Neuronal stem cell (in vitro differentiated cells): Measurements from ENCODE around the gene CCDC190.
"Not testable (repeated sequence)": the region's sequence is repeated elsewhere in the genome, so short reads cannot be mapped to it uniquely, and the experiment has no call there.

Experiments
- DNase-seq: peaks from one replicate; pipeline ENCODE4 v3.0.0-alpha.2; 2013; ENCODE audit warnings: low spot score
- H2AFZ ChIP-seq: one replicate; pipeline ENCODE4 v1.6.1; 2013; ENCODE audit warnings: mild to moderate bottlenecking, low read length, inconsistent platforms
- H2AK5ac ChIP-seq: 2 replicates; pipeline ENCODE4 v1.6.1; 2013; ENCODE audit warnings: low read depth, mild to moderate bottlenecking, inconsistent platforms, low read length, moderate library complexity, mixed read lengths
- H2BK120ac ChIP-seq: 2 replicates; pipeline ENCODE4 v1.6.1; 2013; ENCODE audit warnings: low read depth, mild to moderate bottlenecking, inconsistent platforms, low read length, moderate library complexity, mixed read lengths
- H2BK12ac ChIP-seq: one replicate; pipeline ENCODE4 v1.6.1; 2013; ENCODE audit warnings: low read length, inconsistent platforms
- H2BK15ac ChIP-seq: 2 replicates; pipeline ENCODE4 v1.6.1; 2013; ENCODE audit warnings: mild to moderate bottlenecking, low read length, inconsistent platforms, mixed read lengths
- H2BK5ac ChIP-seq: one replicate; pipeline ENCODE4 v1.6.1; 2013; ENCODE audit warnings: inconsistent platforms, mild to moderate bottlenecking, low read length, moderate library complexity
- H3K14ac ChIP-seq: one replicate; pipeline ENCODE4 v1.6.1; 2013; ENCODE audit warnings: low read length, inconsistent platforms
- H3K18ac ChIP-seq: 2 replicates; pipeline ENCODE4 v1.6.1; 2013; ENCODE audit warnings: low read length, inconsistent platforms
- H3K23ac ChIP-seq: 2 replicates; pipeline ENCODE4 v1.6.1; 2013; ENCODE audit warnings: low read depth, mild to moderate bottlenecking, mixed read lengths, low read length, inconsistent platforms; ENCODE audit not compliant: poor library complexity
- H3K27ac ChIP-seq: replicated peaks from 3 replicates; pipeline ENCODE4 v1.5.1; 2013; ENCODE audit warnings: low read length, inconsistent platforms
- H3K27me3 ChIP-seq, 3 experiments: 2 replicates each; pipeline ENCODE4 v1.6.1; 2013; ENCODE audit warnings: low read length in 3 of 3, mild to moderate bottlenecking in 2 of 3, inconsistent platforms in 1 of 3, low read depth in 1 of 3, mixed read lengths in 1 of 3, moderate library complexity in 1 of 3; ENCODE audit not compliant: control insufficient read depth in 3 of 3, insufficient read depth in 3 of 3
- H3K36me3 ChIP-seq, 2 donors: replicated peaks in 1 of 2; 2 replicates each; pipeline ENCODE4 v1.6.1; 2013; ENCODE audit warnings: low read length in 2 of 2; ENCODE audit not compliant: control insufficient read depth in 2 of 2, insufficient read depth in 2 of 2
- H3K4ac ChIP-seq: 2 replicates; pipeline ENCODE4 v1.6.1; 2013; ENCODE audit warnings: inconsistent platforms, mild to moderate bottlenecking, low read length, moderate library complexity
- H3K4me1 ChIP-seq, 2 donors: 1 replicate in 1 of 2; 2 replicates in 1 of 2; pipeline ENCODE4 v1.6.1; 2013; ENCODE audit warnings: low read length in 2 of 2, low read depth in 1 of 2; ENCODE audit not compliant: control insufficient read depth in 2 of 2, insufficient read depth in 1 of 2
- H3K4me2 ChIP-seq: one replicate; pipeline ENCODE4 v1.6.1; 2013; ENCODE audit warnings: mild to moderate bottlenecking, low read length, inconsistent platforms; ENCODE audit not compliant: insufficient read depth, poor library complexity, severe bottlenecking
- H3K4me3 ChIP-seq, 2 donors: 2 replicates each; pipeline ENCODE4 v1.5.1; 2013; ENCODE audit warnings: low read length in 2 of 2, mild to moderate bottlenecking in 2 of 2, inconsistent platforms in 1 of 2, moderate library complexity in 1 of 2
- H3K79me1 ChIP-seq: one replicate; pipeline ENCODE4 v1.6.1; 2013; ENCODE audit warnings: low read depth, mild to moderate bottlenecking, inconsistent platforms, low read length, moderate library complexity
- H3K9ac ChIP-seq: one replicate; pipeline ENCODE4 v1.6.1; 2013; ENCODE audit warnings: mild to moderate bottlenecking, low read depth, low read length, inconsistent platforms; ENCODE audit not compliant: poor library complexity
- H3K9me3 ChIP-seq, 2 donors: replicated peaks in 1 of 2; 2 replicates each; pipeline versions ENCODE3 to v1.6.1; 2013; ENCODE audit warnings: low read length in 2 of 2, mild to moderate bottlenecking in 2 of 2, inconsistent platforms in 1 of 2, low read depth in 1 of 2, mixed read lengths in 1 of 2, moderate library complexity in 1 of 2; ENCODE audit not compliant: control insufficient read depth in 2 of 2, insufficient read depth in 1 of 2
- H4K8ac ChIP-seq: one replicate; pipeline ENCODE4 v1.6.1; 2013; ENCODE audit warnings: low read depth, mild to moderate bottlenecking, inconsistent platforms, low read length, moderate library complexity
- H4K91ac ChIP-seq: one replicate; pipeline ENCODE4 v1.6.1; 2013; ENCODE audit warnings: low read length, low read depth, mild to moderate bottlenecking, inconsistent platforms; ENCODE audit not compliant: poor library complexity
- WGBS, 2 donors: extraction: QIAGEN DNeasy Blood & Tissue Kit; methylation state at CpG; one replicate each; pipeline ENCODE4 v1.1.7; 2013; ENCODE audit warnings: missing lambda C conversion rate in 2 of 2, mixed read lengths in 1 of 2; ENCODE audit not compliant: insufficient read length in 2 of 2, insufficient replicate concordance in 1 of 2; ENCODE audit errors: extremely low coverage in 2 of 2; 5-methylcytosine and 5-hydroxymethylcytosine counted together

Gene CCDC190

GRCh38 chr1:162880617-162881016, 19.6 kb upstream of the CCDC190 start:
- not testable (repeated sequence) for H3K79me1 ChIP-seq, H2AK5ac ChIP-seq, H4K8ac ChIP-seq, H3K36me3 ChIP-seq, H3K4me3 ChIP-seq, H2BK5ac ChIP-seq, H2BK15ac ChIP-seq, H3K18ac ChIP-seq, H3K14ac ChIP-seq, H4K91ac ChIP-seq, H2BK120ac ChIP-seq, DNase-seq, H3K4me2 ChIP-seq, H3K9me3 ChIP-seq, H2BK12ac ChIP-seq, H3K27me3 ChIP-seq, H3K4ac ChIP-seq, H3K27ac ChIP-seq, H3K9ac ChIP-seq, H2AFZ ChIP-seq, H3K23ac ChIP-seq, H3K4me1 ChIP-seq
- no CpG with 5 or more reads among the region's 2 CpGs for WGBS, 2 donors

- Histone ChIP-seq H4K8ac (no peak overlapping the region), H3K4me3 (no peak overlapping the region), H3K14ac (no peak overlapping the region), H3K36me3 (no peaks in the 10 kb centered on the region), H3K4ac (no peak overlapping the region), H2AK5ac (no peak overlapping the region), H3K4me2 (no peak overlapping the region), H3K27me3 (peaks cover 0 to 4% (median 0%) of the 10 kb centered on the region in 3 experiments), H2BK5ac (no peak overlapping the region), H2AFZ (no peak overlapping the region), H3K9ac (no peak overlapping the region), H3K4me1 (no peaks in the 10 kb centered on the region), H2BK15ac (no peak overlapping the region), H2BK120ac (no peak overlapping the region), H3K23ac (no peak overlapping the region), H3K9me3 (no peaks in the 10 kb centered on the region), H3K27ac (no peak overlapping the region), H4K91ac (no peak overlapping the region), H3K18ac (no peak overlapping the region), H3K79me1 (no peaks in the 10 kb centered on the region), H2BK12ac (no peak overlapping the region)
- WGBS, 2 donors: no CpG with 5 or more reads among the region's 4 CpGs
- DNase-seq: peak; percentile 72
These were observed 17.1 kb upstream of the CCDC190 start for GRCh38 chr1:162878000-162878596.

- H3K9ac ChIP-seq: no peak overlapping the region
- no peak overlapping the region for H3K27ac ChIP-seq
- no peak for DNase-seq
- no peaks in the 10 kb centered on the region for H3K36me3 ChIP-seq
- no peak overlapping the region for H3K23ac ChIP-seq
- H2AFZ ChIP-seq: no peak overlapping the region
- H2BK5ac ChIP-seq: no peak overlapping the region
- no peak overlapping the region for H3K4me2 ChIP-seq
- 100% methylated on average over 1 of the region's 3 CpGs; no CpG with 5 or more reads in 1 of the 2 donors for WGBS, 2 donors
- H3K18ac ChIP-seq: no peak overlapping the region
- no peaks in the 10 kb centered on the region for H3K9me3 ChIP-seq
- H2BK15ac ChIP-seq: no peak overlapping the region
- no peak overlapping the region for H4K91ac ChIP-seq
- no peak overlapping the region for H2AK5ac ChIP-seq
- no peak overlapping the region for H2BK12ac ChIP-seq
- no peaks in the 10 kb centered on the region for H3K4me1 ChIP-seq
- no peak overlapping the region for H4K8ac ChIP-seq
- H3K27me3 ChIP-seq: peaks cover 0 to 4% (median 2%) of the 10 kb centered on the region in 3 experiments
- H2BK120ac ChIP-seq: no peak overlapping the region
- no peak overlapping the region for H3K14ac ChIP-seq
- H3K79me1 ChIP-seq: no peaks in the 10 kb centered on the region
- no peak overlapping the region for H3K4ac ChIP-seq
- H3K4me3 ChIP-seq: no peak overlapping the region
These were observed 16.4 kb upstream of the CCDC190 start for GRCh38 chr1:162877412-162877811.

- H3K4me2 ChIP-seq: no peak overlapping the region
- no peak overlapping the region for H3K4me3 ChIP-seq
- no peak overlapping the region for H3K14ac ChIP-seq
- no peak overlapping the region for H3K23ac ChIP-seq
- H3K36me3 ChIP-seq: no peaks in the 10 kb centered on the region
- no peaks in the 10 kb centered on the region for H3K4me1 ChIP-seq
- no peak overlapping the region for H3K9ac ChIP-seq
- no peak overlapping the region for H3K18ac ChIP-seq
- no peak overlapping the region for H2BK120ac ChIP-seq
- H2BK15ac ChIP-seq: no peak overlapping the region
- H4K8ac ChIP-seq: no peak overlapping the region
- no CpG with 5 or more reads among the region's 3 CpGs for WGBS, 2 donors
- H2BK12ac ChIP-seq: no peak overlapping the region
- H2BK5ac ChIP-seq: no peak overlapping the region
- H3K4ac ChIP-seq: no peak overlapping the region
- H3K27ac ChIP-seq: no peak overlapping the region
- no peaks in the 10 kb centered on the region for H3K9me3 ChIP-seq
- no peak overlapping the region for H2AFZ ChIP-seq
- no peak overlapping the region for H4K91ac ChIP-seq
- H3K27me3 ChIP-seq: peaks cover 0 to 4% (median 2%) of the 10 kb centered on the region in 3 experiments
- DNase-seq: no peak
- H3K79me1 ChIP-seq: no peaks in the 10 kb centered on the region
- no peak overlapping the region for H2AK5ac ChIP-seq
These were observed 15.8 kb upstream of the CCDC190 start for GRCh38 chr1:162876751-162877150.
